ENCODE data around the gene CYP24A1.

GRCh38 chr20:54215157-54215789 is 41.5 kb upstream of the CYP24A1 start:
- no peak for TF ChIP-seq CTCF (IDR thresholded peaks at IDR 0.05; ENCODE audit: low read depth, low read length, poor library complexity, severe bottlenecking)
- TF ChIP-seq EZH2phosphoT487 (IDR thresholded peaks at IDR 0.05; ENCODE audit: borderline replicate concordance, low read length), result no peak
